AG10803 (cell line): ENCODE results near the gene ARL4D.
A peak's percentile ranks its signal among the peaks of the same experiment; 100 is the strongest.

Source experiments
- DNase-seq: peaks from one replicate; pipeline ENCODE4 v3.0.0; 2010; ENCODE audit warnings: low read depth
- H3K4me3 ChIP-seq: 2 replicates; pipeline ENCODE4 v1.5.1; 2011; ENCODE audit warnings: mild to moderate bottlenecking, low read length, control low read depth
- TF ChIP-seq, protein P1 (sequence below): conservative IDR thresholded peaks from 2 replicates; pipeline ENCODE4 v1.5.1; 2011; ENCODE audit warnings: mild to moderate bottlenecking, low read length, control low read depth, inconsistent platforms

ARL4D gene

GRCh38 chr17:43430936-43431713 is 32.3 kb downstream of the ARL4D start:
- no peak overlapping the region for H3K4me3 ChIP-seq

GRCh38 chr17:43431714-43432523 is 33.1 kb downstream of the ARL4D start:
- no peak overlapping the region for H3K4me3 ChIP-seq
- peak; percentile 49 for DNase-seq
- TF ChIP-seq, protein P1, sequence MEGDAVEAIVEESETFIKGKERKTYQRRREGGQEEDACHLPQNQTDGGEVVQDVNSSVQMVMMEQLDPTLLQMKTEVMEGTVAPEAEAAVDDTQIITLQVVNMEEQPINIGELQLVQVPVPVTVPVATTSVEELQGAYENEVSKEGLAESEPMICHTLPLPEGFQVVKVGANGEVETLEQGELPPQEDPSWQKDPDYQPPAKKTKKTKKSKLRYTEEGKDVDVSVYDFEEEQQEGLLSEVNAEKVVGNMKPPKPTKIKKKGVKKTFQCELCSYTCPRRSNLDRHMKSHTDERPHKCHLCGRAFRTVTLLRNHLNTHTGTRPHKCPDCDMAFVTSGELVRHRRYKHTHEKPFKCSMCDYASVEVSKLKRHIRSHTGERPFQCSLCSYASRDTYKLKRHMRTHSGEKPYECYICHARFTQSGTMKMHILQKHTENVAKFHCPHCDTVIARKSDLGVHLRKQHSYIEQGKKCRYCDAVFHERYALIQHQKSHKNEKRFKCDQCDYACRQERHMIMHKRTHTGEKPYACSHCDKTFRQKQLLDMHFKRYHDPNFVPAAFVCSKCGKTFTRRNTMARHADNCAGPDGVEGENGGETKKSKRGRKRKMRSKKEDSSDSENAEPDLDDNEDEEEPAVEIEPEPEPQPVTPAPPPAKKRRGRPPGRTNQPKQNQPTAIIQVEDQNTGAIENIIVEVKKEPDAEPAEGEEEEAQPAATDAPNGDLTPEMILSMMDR, result no peak

More at GRCh38 chr17:43430936-43431713, 32.3 kb downstream of the ARL4D start:
- DNase-seq, result no peak
- TF ChIP-seq, protein P1, result no peak

DNA sequence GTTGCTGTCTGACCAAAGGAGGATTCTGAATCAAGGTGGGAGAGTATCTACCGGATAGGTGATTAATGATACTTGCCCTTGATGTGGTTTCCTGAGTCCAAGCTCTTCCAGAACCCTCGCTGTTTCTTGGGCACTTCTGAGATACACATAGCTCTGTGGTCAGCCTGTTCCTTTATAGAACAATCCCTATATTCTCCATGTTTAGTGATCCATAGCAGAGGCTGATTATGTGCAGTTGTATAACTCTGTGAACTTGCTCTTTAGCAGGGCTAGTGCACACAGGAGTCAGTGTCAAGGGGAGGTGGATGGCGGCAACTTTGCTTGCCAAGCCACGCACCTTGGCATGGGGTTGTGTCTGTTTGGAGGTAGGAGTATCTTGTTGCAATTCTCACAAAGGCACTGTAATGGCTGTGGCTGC is 36.1 kb downstream of the ARL4D start:
- no peak for DNase-seq
- no peak overlapping the region for H3K4me3 ChIP-seq
- TF ChIP-seq, protein P1, result no peak

DNA sequence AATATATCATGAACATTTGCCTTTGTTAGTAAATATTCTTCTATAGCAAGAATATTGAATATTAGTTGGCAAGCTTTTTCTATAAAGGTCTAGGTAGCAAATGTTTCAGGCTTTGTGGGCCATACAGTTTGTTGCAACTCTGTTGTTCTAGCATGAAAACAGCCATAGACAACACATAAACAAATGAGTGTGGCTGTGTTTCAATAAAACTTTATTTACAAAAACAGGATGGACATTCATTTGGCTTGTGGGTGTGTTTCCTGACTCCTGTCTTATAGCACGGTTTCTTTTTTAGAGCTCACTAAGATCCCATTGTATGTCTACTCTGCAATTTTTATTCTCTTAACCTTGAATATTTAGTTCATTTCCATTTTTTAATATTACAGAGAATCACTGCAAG is 39.0 kb downstream of the ARL4D start:
- no peak for DNase-seq
- TF ChIP-seq, protein P1, result no peak
- H3K4me3 ChIP-seq, result no peak overlapping the region

- TF ChIP-seq, protein P1, result no peak
- no peak overlapping the region for H3K4me3 ChIP-seq
- no peak for DNase-seq
Measured at GRCh38 chr17:43438626-43439025, 39.8 kb downstream of the ARL4D start.

DNA sequence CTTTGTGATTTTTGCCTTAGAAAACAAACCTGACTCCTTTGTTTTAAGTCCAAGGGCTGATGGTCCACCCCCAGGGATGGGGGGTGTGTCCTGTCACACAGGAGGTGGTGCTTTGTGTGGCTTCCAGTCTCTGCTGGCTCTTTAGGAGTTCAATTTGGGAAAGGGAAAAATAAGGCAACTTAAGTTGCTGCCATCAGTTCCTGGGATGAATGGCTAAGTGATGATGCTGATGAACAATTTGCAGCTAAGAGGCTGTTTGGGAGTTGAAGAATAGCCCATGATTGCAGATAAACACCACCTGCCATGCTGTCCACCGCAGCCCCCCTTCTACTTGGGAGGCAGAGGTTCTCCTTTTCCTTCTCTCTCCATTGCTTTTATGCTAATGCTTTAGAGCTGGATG is 40.2 kb downstream of the ARL4D start:
- no peak for DNase-seq
- H3K4me3 ChIP-seq, result no peak overlapping the region
- TF ChIP-seq, protein P1, result no peak
